Measurements from ENCODE around the gene KRTAP12-4.
"Not testable (repeated sequence)": the region's sequence is repeated elsewhere in the genome, so short reads cannot be mapped to it uniquely, and the experiment has no call there.

Gene KRTAP12-4

GRCh38 chr21:44686000-44686781 lies 31.7 kb upstream of the KRTAP12-4 start:
- Histone ChIP-seq H3K4me1 (ENCODE audit: control extremely low read depth in 1 of 4, control insufficient read depth in 4 of 4, insufficient read depth in 4 of 4, low read length in 3 of 4) (peaks cover 0 to 16% (median 10%) of the 10 kb centered on the region in 4 experiments), H3K9me3 (ENCODE audit: control extremely low read depth in 1 of 5, control insufficient read depth in 4 of 5, insufficient read depth in 2 of 5, low read depth in 1 of 5, low read length in 4 of 5) (no peaks in the 10 kb centered on the region), H3K27ac (ENCODE audit: insufficient read depth in 1 of 2, low read depth in 1 of 2, low read length in 2 of 2, poor library complexity in 1 of 2, severe bottlenecking in 2 of 2) (no peak overlapping the region), H3K4me3 (ENCODE audit: control insufficient read depth in 1 of 7, extremely low read depth in 1 of 7, insufficient read depth in 4 of 7, low read depth in 2 of 7, low read length in 6 of 7) (no peak overlapping the region), H3K36me3 (ENCODE audit: control insufficient read depth in 4 of 4, insufficient read depth in 4 of 4, low read length in 3 of 4) (no peaks in the 10 kb centered on the region), H3K27me3 (replicated peaks in 2 of 5; ENCODE audit: control insufficient read depth in 4 of 5, insufficient read depth in 5 of 5, low read length in 4 of 5) (peaks cover 0 to 11% (median 5%) of the 10 kb centered on the region in 5 experiments)
- peak; percentile 44 to 95 (median 95) for DNase-seq
- POLR2A ChIA-PET = interaction anchor here (0.6 kb wide), 1 partner anchor 31 kb away, joined by 3 read pairs; no protein-coding TSS in a partner anchor
- WGBS (ENCODE audit: insufficient coverage) = 33% methylated on average over 11 of the region's 14 CpGs
- CTCF ChIA-PET = no interaction called here

- H3K27ac ChIP-seq (ENCODE audit: insufficient read depth in 1 of 2, low read depth in 1 of 2, low read length in 2 of 2, poor library complexity in 1 of 2, severe bottlenecking in 2 of 2); CTCF ChIA-PET; H3K36me3 ChIP-seq (ENCODE audit: control insufficient read depth in 4 of 4, insufficient read depth in 4 of 4, low read length in 3 of 4); H3K4me3 ChIP-seq (ENCODE audit: control insufficient read depth in 1 of 7, extremely low read depth in 1 of 7, insufficient read depth in 4 of 7, low read depth in 2 of 7, low read length in 6 of 7); DNase-seq; H3K27me3 ChIP-seq (replicated peaks in 2 of 5; ENCODE audit: control insufficient read depth in 4 of 5, insufficient read depth in 5 of 5, low read length in 4 of 5); H3K9me3 ChIP-seq (ENCODE audit: control extremely low read depth in 1 of 5, control insufficient read depth in 4 of 5, insufficient read depth in 2 of 5, low read depth in 1 of 5, low read length in 4 of 5); POLR2A ChIA-PET: not testable (repeated sequence)
- H3K4me1 ChIP-seq (ENCODE audit: control extremely low read depth in 1 of 4, control insufficient read depth in 4 of 4, insufficient read depth in 4 of 4, low read length in 3 of 4) = peaks cover 0 to 16% (median 10%) of the 10 kb centered on the region in 4 experiments
- WGBS (ENCODE audit: insufficient coverage) = 100% methylated on average over 2 of the region's 6 CpGs
Measured at GRCh38 chr21:44685050-44685449, 30.6 kb upstream of the KRTAP12-4 start.

GRCh38 chr21:44684483-44684882 lies 30.0 kb upstream of the KRTAP12-4 start:
- Histone ChIP-seq H3K4me3 (ENCODE audit: control insufficient read depth in 1 of 7, extremely low read depth in 1 of 7, insufficient read depth in 4 of 7, low read depth in 2 of 7, low read length in 6 of 7) (no peak overlapping the region), H3K4me1 (ENCODE audit: control extremely low read depth in 1 of 4, control insufficient read depth in 4 of 4, insufficient read depth in 4 of 4, low read length in 3 of 4) (peaks cover 0 to 16% (median 10%) of the 10 kb centered on the region in 4 experiments), H3K36me3 (ENCODE audit: control insufficient read depth in 4 of 4, insufficient read depth in 4 of 4, low read length in 3 of 4) (no peaks in the 10 kb centered on the region), H3K27ac (ENCODE audit: insufficient read depth in 1 of 2, low read depth in 1 of 2, low read length in 2 of 2, poor library complexity in 1 of 2, severe bottlenecking in 2 of 2) (no peak overlapping the region), H3K9me3 (ENCODE audit: control extremely low read depth in 1 of 5, control insufficient read depth in 4 of 5, insufficient read depth in 2 of 5, low read depth in 1 of 5, low read length in 4 of 5) (no peaks in the 10 kb centered on the region), H3K27me3 (replicated peaks in 2 of 5; ENCODE audit: control insufficient read depth in 4 of 5, insufficient read depth in 5 of 5, low read length in 4 of 5) (peaks cover 0 to 4% (median 0%) of the 10 kb centered on the region in 5 experiments)
- no peak for DNase-seq
- POLR2A ChIA-PET = no interaction called here
- 63% methylated on average over 3 of the region's 6 CpGs for whole genome bisulfite sequencing (ENCODE audit: insufficient coverage)
- CTCF ChIA-PET = no interaction called here

GRCh38 chr21:44684077-44684476 lies 29.6 kb upstream of the KRTAP12-4 start:
- DNase-seq = no peak
- Histone ChIP-seq H3K4me3 (ENCODE audit: control insufficient read depth in 1 of 7, extremely low read depth in 1 of 7, insufficient read depth in 4 of 7, low read depth in 2 of 7, low read length in 6 of 7) (no peak overlapping the region), H3K9me3 (ENCODE audit: control extremely low read depth in 1 of 5, control insufficient read depth in 4 of 5, insufficient read depth in 2 of 5, low read depth in 1 of 5, low read length in 4 of 5) (no peaks in the 10 kb centered on the region), H3K36me3 (ENCODE audit: control insufficient read depth in 4 of 4, insufficient read depth in 4 of 4, low read length in 3 of 4) (no peaks in the 10 kb centered on the region), H3K27me3 (replicated peaks in 2 of 5; ENCODE audit: control insufficient read depth in 4 of 5, insufficient read depth in 5 of 5, low read length in 4 of 5) (peaks cover 0 to 4% (median 0%) of the 10 kb centered on the region in 5 experiments), H3K4me1 (ENCODE audit: control extremely low read depth in 1 of 4, control insufficient read depth in 4 of 4, insufficient read depth in 4 of 4, low read length in 3 of 4) (peaks cover 0 to 16% (median 10%) of the 10 kb centered on the region in 4 experiments), H3K27ac (ENCODE audit: insufficient read depth in 1 of 2, low read depth in 1 of 2, low read length in 2 of 2, poor library complexity in 1 of 2, severe bottlenecking in 2 of 2) (no peak overlapping the region)
- WGBS (ENCODE audit: insufficient coverage) = 83% methylated on average over 6 of the region's 7 CpGs
- ChIA-PET POLR2A (no interaction called here), CTCF (no interaction called here)

GRCh38 chr21:44682580-44683151 lies 28.2 kb upstream of the KRTAP12-4 start:
- Histone ChIP-seq H3K36me3 (ENCODE audit: control insufficient read depth in 4 of 4, insufficient read depth in 4 of 4, low read length in 3 of 4) (no peaks in the 10 kb centered on the region), H3K9me3 (ENCODE audit: control extremely low read depth in 1 of 5, control insufficient read depth in 4 of 5, insufficient read depth in 2 of 5, low read depth in 1 of 5, low read length in 4 of 5) (peaks cover 0 to 2% (median 0%) of the 10 kb centered on the region in 5 experiments), H3K4me1 (ENCODE audit: control extremely low read depth in 1 of 4, control insufficient read depth in 4 of 4, insufficient read depth in 4 of 4, low read length in 3 of 4) (peaks cover 0 to 16% (median 10%) of the 10 kb centered on the region in 4 experiments), H3K4me3 (ENCODE audit: control insufficient read depth in 1 of 7, extremely low read depth in 1 of 7, insufficient read depth in 4 of 7, low read depth in 2 of 7, low read length in 6 of 7) (no peak overlapping the region), H3K27me3 (replicated peaks in 2 of 5; ENCODE audit: control insufficient read depth in 4 of 5, insufficient read depth in 5 of 5, low read length in 4 of 5) (peaks cover 0 to 4% (median 2%) of the 10 kb centered on the region in 5 experiments), H3K27ac (ENCODE audit: insufficient read depth in 1 of 2, low read depth in 1 of 2, low read length in 2 of 2, poor library complexity in 1 of 2, severe bottlenecking in 2 of 2) (no peak overlapping the region)
- CTCF ChIA-PET = no interaction called here
- POLR2A ChIA-PET = no interaction called here
- no peak for DNase-seq
- WGBS (ENCODE audit: insufficient coverage) = 88% methylated on average over 14 of the region's 15 CpGs

GRCh38 chr21:44681861-44682579 lies 27.6 kb upstream of the KRTAP12-4 start, which contains the start of gene KRTAP12-1:
KRTAP12-1 (minus strand) TSS chr21:44682163; CDS start chr21:44682123, 40 bp downstream.
- Histone ChIP-seq H3K27ac (ENCODE audit: insufficient read depth in 1 of 2, low read depth in 1 of 2, low read length in 2 of 2, poor library complexity in 1 of 2, severe bottlenecking in 2 of 2) (no peak within 1 kb of the TSS), H3K27me3 (replicated peaks in 2 of 5; ENCODE audit: control insufficient read depth in 4 of 5, insufficient read depth in 5 of 5, low read length in 4 of 5) (peaks cover 0 to 4% (median 1%) of the 10 kb centered on the region in 5 experiments), H3K9me3 (ENCODE audit: control extremely low read depth in 1 of 5, control insufficient read depth in 4 of 5, insufficient read depth in 2 of 5, low read depth in 1 of 5, low read length in 4 of 5) (peaks cover 0 to 2% (median 0%) of the 10 kb centered on the region in 5 experiments), H3K4me1 (ENCODE audit: control extremely low read depth in 1 of 4, control insufficient read depth in 4 of 4, insufficient read depth in 4 of 4, low read length in 3 of 4) (peaks cover 0 to 13% (median 10%) of the 10 kb centered on the region in 4 experiments), H3K4me3 (ENCODE audit: control insufficient read depth in 1 of 7, extremely low read depth in 1 of 7, insufficient read depth in 4 of 7, low read depth in 2 of 7, low read length in 6 of 7) (no peak within 1 kb of the TSS), H3K36me3 (ENCODE audit: control insufficient read depth in 4 of 4, insufficient read depth in 4 of 4, low read length in 3 of 4) (no peaks in the 10 kb centered on the region)
- DNase-seq = no peak
- ChIA-PET CTCF (no interaction called here), POLR2A (no interaction called here)
- 80% methylated on average over 23 of the region's 23 CpGs for WGBS (ENCODE audit: insufficient coverage)
